K562 (cell line): Measurements from ENCODE around the gene C6orf62. TPM values are rescaled to one million over a fixed set of nuclear protein-coding genes. Genes with fewer than 3 reads are reported as not detected.

Experiments
- CXXC5 ChIP-seq: fragments of 250-450 bp; sonication (Bioruptor Pico); IDR thresholded peaks from 2 replicates; pipeline ENCODE4 v1.8.0; 2022; ENCODE audit warnings: inconsistent platforms, mild to moderate bottlenecking, moderate library complexity
- FOSL1 ChIP-seq: fragments of 200-800 bp; sonication (Bioruptor generic); conservative IDR thresholded peaks from 2 replicates; pipeline ENCODE4 v1.6.1; 2016; ENCODE audit warnings: missing genetic modification characterization, missing compliant biosample characterization
- HMGN3 ChIP-seq: IDR thresholded peaks from 2 replicates; pipeline ENCODE4 v1.6.1; 2011; ENCODE audit warnings: borderline replicate concordance, low read depth, mild to moderate bottlenecking, mixed read lengths, low read length; ENCODE audit not compliant: insufficient read length; ENCODE audit errors: extremely low read depth
- IRF2 ChIP-seq: sonication (generic); formaldehyde crosslinking; IDR thresholded peaks from 2 replicates; pipeline ENCODE4 v1.8.1; 2022; ENCODE audit warnings: mild to moderate bottlenecking, missing genetic modification reagents
- KLF1 ChIP-seq: fragments of 450-650 bp; IDR thresholded peaks from 2 replicates; pipeline ENCODE4 v1.6.1; 2016; ENCODE audit warnings: missing genetic modification characterization, missing compliant biosample characterization
- PRMT5 ChIP-seq: sonication (generic); formaldehyde crosslinking; IDR thresholded peaks from 2 replicates; pipeline ENCODE4 v1.5.0; 2020; ENCODE audit warnings: missing genetic modification reagents
- PTBP1 ChIP-seq: fragments of 200-400 bp; formaldehyde crosslinking; IDR thresholded peaks from 2 replicates; pipeline ENCODE4 v1.6.1; 2017; ENCODE audit warnings: low read depth, low read length
- RHOXF2B ChIP-seq: fragments of 250-450 bp; sonication (Bioruptor Pico); conservative IDR thresholded peaks from 2 replicates; pipeline ENCODE4 v1.5.1; 2021
- SMAD1 ChIP-seq: fragments of 150-350 bp; IDR thresholded peaks from 2 replicates; pipeline ENCODE4 v1.6.1; 2014; ENCODE audit warnings: low read length, low read depth; ENCODE audit not compliant: partially characterized antibody
- SMARCA4 ChIP-seq: fragments of 450-650 bp; IDR thresholded peaks from 2 replicates; pipeline ENCODE4 v1.6.1; 2016
- TAF7 ChIP-seq: fragments of 450-650 bp; IDR thresholded peaks from 2 replicates; pipeline ENCODE4 v1.6.1; 2016; ENCODE audit warnings: missing genetic modification characterization, missing compliant biosample characterization
- TAL1 ChIP-seq: fragments of 450-650 bp; IDR thresholded peaks from 2 replicates; pipeline ENCODE4 v1.6.1; 2016; ENCODE audit warnings: mild to moderate bottlenecking
- TARDBP ChIP-seq: fragments of 450-650 bp; IDR thresholded peaks from 2 replicates; pipeline ENCODE4 v1.6.1; 2016
- TEAD4 ChIP-seq, 2 experiments: sonication (generic) in 1 of 2; formaldehyde crosslinking in 1 of 2; IDR thresholded peaks; 2 replicates each; pipeline versions ENCODE4 v1.6.1 to v1.8.0; 2012 to 2022; ENCODE audit warnings: borderline replicate concordance in 1 of 2, inconsistent platforms in 1 of 2, low read length in 1 of 2, mild to moderate bottlenecking in 1 of 2, missing genetic modification reagents in 1 of 2
- THRB ChIP-seq: fragments of 450-650 bp; formaldehyde crosslinking; conservative IDR thresholded peaks from 2 replicates; pipeline ENCODE4 v1.4.0; 2022; ENCODE audit warnings: mild to moderate bottlenecking, missing genetic modification characterization
- ZEB2 ChIP-seq: fragments of 450-650 bp; IDR thresholded peaks from 2 replicates; pipeline ENCODE4 v1.6.1; 2016
- ZNF184 ChIP-seq: sonication (generic); formaldehyde crosslinking; IDR thresholded peaks from 2 replicates; pipeline ENCODE4 v1.5.0; 2020; ENCODE audit warnings: missing genetic modification reagents
- ZNF431 ChIP-seq: sonication (generic); formaldehyde crosslinking; IDR thresholded peaks from 2 replicates; pipeline ENCODE4 v1.8.0; 2022; ENCODE audit warnings: mild to moderate bottlenecking, missing genetic modification reagents
- ZNF592 ChIP-seq: fragments of 450-650 bp; IDR thresholded peaks from 2 replicates; pipeline ENCODE4 v1.6.1; 2017; ENCODE audit warnings: antibody characterized with exemption, mild to moderate bottlenecking
- ZNF707 ChIP-seq: fragments of 250-450 bp; sonication (Bioruptor Pico); conservative IDR thresholded peaks from 2 replicates; pipeline ENCODE4 v1.8.0; 2022; ENCODE audit warnings: inconsistent platforms, mild to moderate bottlenecking, moderate library complexity
- ZNF764 ChIP-seq: fragments of 250-450 bp; sonication (Bioruptor Pico); IDR thresholded peaks from 2 replicates; pipeline ENCODE4 v1.4.0; 2020; ENCODE audit warnings: low read depth, mild to moderate bottlenecking, moderate library complexity
- ZNF778 ChIP-seq: fragments of 450-650 bp; formaldehyde crosslinking; IDR thresholded peaks from 2 replicates; pipeline ENCODE4 v1.4.0; 2020; ENCODE audit warnings: mild to moderate bottlenecking, moderate library complexity
- polyA plus RNA-seq, 8 experiments: library from polyadenylated mRNA; depleted of rRNA in 4 of 8; stranded (reverse) in 5 of 8; unstranded in 3 of 8; fragments of >200 nt; fragmentation: Nextera tagmentation in 2 of 8; fragmentation: Illumina TruSeq in 1 of 8; extraction: Ambion mirVana in 2 of 8; extraction: Trizol in 1 of 8; gene quantifications; 2 replicates each; pipeline versions ENCODE4 v1.2.1 to v1.2.3, GENCODE V29; 2011 to 2014; ENCODE audit warnings: inconsistent platforms in 1 of 8, missing spikeins in 1 of 8
- total RNA-seq, 7 experiments: library from RNA; depleted of rRNA in 6 of 7; stranded (reverse); fragments of >200 nt in 6 of 7; fragmentation: Illumina TruSeq in 2 of 7; extraction: Trizol in 2 of 7; gene quantifications; 2 replicates each; pipeline versions ENCODE4 v1.2.1 to v1.2.3, GENCODE V29; 2011 to 2021; ENCODE audit warnings: low replicate concordance in 1 of 7
- TF ChIP-seq, protein P1 (sequence below): fragments of 450-650 bp; IDR thresholded peaks from 2 replicates; pipeline ENCODE4 v1.7.0; 2016; ENCODE audit warnings: borderline replicate concordance

The C6orf62 gene
- total and polyA plus RNA-seq, 9 of the 15 experiments (the other 6 are each of a cell fraction or from before 2014, with no cell fraction given): 48.5 to 579 (median 111) TPM

DNA sequence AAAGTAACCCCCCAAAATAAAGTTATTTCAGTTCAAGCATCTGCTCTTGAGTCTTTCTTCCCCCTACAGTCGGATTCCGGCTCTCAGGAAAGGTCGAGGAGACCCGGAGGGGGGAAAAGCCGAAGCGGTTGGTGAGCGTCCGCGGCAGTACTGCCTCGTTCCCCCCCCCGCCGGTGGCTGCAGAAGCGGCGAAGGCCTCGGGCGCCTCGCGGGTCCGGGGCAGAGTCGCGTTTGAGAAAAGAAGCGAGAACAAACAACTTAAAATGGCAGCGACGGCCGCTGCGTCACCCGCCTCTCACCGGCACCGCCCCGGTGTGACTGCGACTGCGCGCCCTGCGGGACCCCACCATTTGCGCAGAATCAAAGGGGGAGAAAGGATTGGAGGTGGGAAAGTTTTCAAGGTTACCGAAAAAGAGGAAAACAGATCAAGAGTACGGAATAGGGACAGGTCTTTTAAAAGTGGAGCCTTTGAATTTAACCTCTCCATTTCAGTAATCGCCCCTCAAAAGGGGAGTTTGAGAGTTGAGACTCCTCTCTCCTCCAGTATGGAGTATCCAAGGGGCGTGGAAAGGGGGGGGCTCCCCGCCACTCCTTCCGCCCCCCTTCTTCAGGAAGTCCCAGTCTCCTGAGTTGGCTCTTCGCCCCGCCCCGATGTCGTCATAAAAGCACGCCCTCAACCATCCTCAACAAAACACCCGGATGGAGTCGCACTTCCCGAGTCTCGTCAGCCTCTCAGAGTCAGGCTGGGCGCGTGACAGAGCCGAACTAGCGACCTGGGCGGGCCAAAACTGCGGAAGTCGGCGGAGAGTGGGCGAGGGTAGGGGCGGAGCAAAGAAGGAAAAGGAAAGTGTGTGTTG is 1.9 kb upstream of the C6orf62 start (continued):
- TF ChIP-seq PRMT5 (CRISPR knock-in tag) (no peak), TAL1 (no peak), ZNF592 (no peak), PTBP1 (no peak), IRF2 (CRISPR knock-in tag) (no peak), ZNF431 (CRISPR knock-in tag) (no peak), THRB (CRISPR knock-in tag) (no peak; the same call in 1 of the 2 replicates), CXXC5 (CRISPR knock-in tag) (peak; percentile 87), ZNF184 (no peak), HMGN3 (peak; percentile 35), TEAD4 (IDR thresholded peaks at IDR 0.05; ENCODE audit: low read length) (peak; percentile 73), TEAD4 (CRISPR knock-in tag; IDR thresholded peaks at IDR 0.05; ENCODE audit: borderline replicate concordance) (no peak), ZNF778 (CRISPR knock-in tag) (no peak), FOSL1 (tag) (peak; percentile 77), SMARCA4 (no peak), ZNF764 (peak; percentile 69; the same call in 1 of the 2 replicates), RHOXF2B (CRISPR knock-in tag) (no peak), TAF7 (tag) (peak; percentile 93), SMAD1 (peak; percentile 96), ZEB2 (no peak), ZNF707 (CRISPR knock-in tag) (no peak), TARDBP (peak; percentile 66; the same call in 1 of the 2 replicates), KLF1 (tag) (peak; percentile 65)
- TF ChIP-seq, protein P1, sequence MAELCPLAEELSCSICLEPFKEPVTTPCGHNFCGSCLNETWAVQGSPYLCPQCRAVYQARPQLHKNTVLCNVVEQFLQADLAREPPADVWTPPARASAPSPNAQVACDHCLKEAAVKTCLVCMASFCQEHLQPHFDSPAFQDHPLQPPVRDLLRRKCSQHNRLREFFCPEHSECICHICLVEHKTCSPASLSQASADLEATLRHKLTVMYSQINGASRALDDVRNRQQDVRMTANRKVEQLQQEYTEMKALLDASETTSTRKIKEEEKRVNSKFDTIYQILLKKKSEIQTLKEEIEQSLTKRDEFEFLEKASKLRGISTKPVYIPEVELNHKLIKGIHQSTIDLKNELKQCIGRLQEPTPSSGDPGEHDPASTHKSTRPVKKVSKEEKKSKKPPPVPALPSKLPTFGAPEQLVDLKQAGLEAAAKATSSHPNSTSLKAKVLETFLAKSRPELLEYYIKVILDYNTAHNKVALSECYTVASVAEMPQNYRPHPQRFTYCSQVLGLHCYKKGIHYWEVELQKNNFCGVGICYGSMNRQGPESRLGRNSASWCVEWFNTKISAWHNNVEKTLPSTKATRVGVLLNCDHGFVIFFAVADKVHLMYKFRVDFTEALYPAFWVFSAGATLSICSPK: no peak; the same call in 1 of the 2 replicates
